Spleen (tissue), 11 donors: ENCODE data around the gene SLC26A1. TPM values are rescaled to one million over a fixed set of nuclear protein-coding genes. Genes with fewer than 3 reads are reported as not detected.

Source experiments
- DNase-seq: peaks from one replicate; pipeline ENCODE4 v3.0.0-alpha.2; 2020
- H3K27ac ChIP-seq, 8 donors: fragments of 200-600 bp; sonication (generic) in 7 of 8; 1 replicate in 4 of 8; 2 replicates in 4 of 8; pipeline versions ENCODE4 v1.5.0 to v1.8.0; 2016 to 2021; ENCODE audit warnings: inconsistent platforms in 4 of 8, mild to moderate bottlenecking in 4 of 8, moderate library complexity in 1 of 8
- H3K27me3 ChIP-seq, 7 donors: fragments of 200-600 bp; sonication (generic) in 6 of 7; replicated peaks in 1 of 7; 1 replicate in 4 of 7; 2 replicates in 3 of 7; pipeline versions ENCODE4 v1.5.0 to v1.8.0; 2016 to 2021; ENCODE audit warnings: inconsistent platforms in 3 of 7, mild to moderate bottlenecking in 1 of 7
- H3K36me3 ChIP-seq, 6 donors: fragments of 200-600 bp; sonication (generic) in 5 of 6; 1 replicate in 4 of 6; 2 replicates in 2 of 6; pipeline versions ENCODE4 v1.5.0 to v1.8.0; 2016 to 2021; ENCODE audit warnings: inconsistent platforms in 2 of 6
- H3K4me1 ChIP-seq, 6 donors: fragments of 200-600 bp; sonication (generic) in 5 of 6; 1 replicate in 3 of 6; 2 replicates in 3 of 6; pipeline versions ENCODE4 v1.5.0 to v1.8.0; 2016 to 2021; ENCODE audit warnings: inconsistent platforms in 3 of 6
- H3K4me3 ChIP-seq, 8 donors: fragments of 200-600 bp; sonication (generic) in 7 of 8; 1 replicate in 4 of 8; 2 replicates in 4 of 8; pipeline versions ENCODE4 v1.5.0 to v1.8.0; 2016 to 2021; ENCODE audit warnings: inconsistent platforms in 4 of 8, mild to moderate bottlenecking in 4 of 8, moderate library complexity in 2 of 8
- H3K9me3 ChIP-seq, 8 donors: fragments of 200-600 bp; sonication (generic) in 7 of 8; 1 replicate in 4 of 8; 2 replicates in 4 of 8; pipeline versions ENCODE4 v1.5.0 to v1.8.0; 2016 to 2021; ENCODE audit warnings: inconsistent platforms in 4 of 8
- CTCF ChIP-seq, 11 experiments: fragments of 200-600 bp in 7 of 11; fragments of 450-650 bp in 4 of 11; sonication (generic) in 4 of 11; IDR thresholded peaks in 8 of 11; conservative IDR thresholded peaks in 3 of 11; 1 replicate in 7 of 11; 2 replicates in 4 of 11; pipeline versions ENCODE4 v1.4.0 to v1.8.0; 2016 to 2021; ENCODE audit warnings: antibody characterized with exemption in 11 of 11, inconsistent platforms in 4 of 11, mild to moderate bottlenecking in 1 of 11
- POLR2A ChIP-seq, 3 donors: fragments of 450-650 bp; IDR thresholded peaks; one replicate each; pipeline ENCODE4 v1.5.1; 2017; ENCODE audit warnings: antibody characterized with exemption in 3 of 3, mild to moderate bottlenecking in 1 of 3
- POLR2AphosphoS5 ChIP-seq, 3 donors: sonication (generic); formaldehyde crosslinking; IDR thresholded peaks; one replicate each; pipeline ENCODE4 v1.5.1; 2017; ENCODE audit warnings: antibody characterized with exemption in 3 of 3
- WGBS, 5 donors: extraction: QIAGEN DNeasy Blood & Tissue Kit in 3 of 5; methylation state at CpG; one replicate each; pipeline versions ENCODE4 v1.1.5 to v1.1.7; 2013 to 2018; 5-methylcytosine and 5-hydroxymethylcytosine counted together
- intact Hi-C: fragments of 100-400 bp; cut with DNase I; formaldehyde crosslinking; loops from one replicate; pipeline ENCODE4 v1.15.0; 2023; ENCODE audit warnings: low total_unique reads
- polyA plus RNA-seq, 3 donors: library from polyadenylated mRNA; stranded (reverse); fragments of 200-250 nt; gene quantifications; one replicate each; pipeline ENCODE4 v1.2.1, GENCODE V29; 2013
- total RNA-seq, 7 donors: library from RNA; depleted of rRNA in 3 of 7; stranded (reverse); fragments of >200 nt in 3 of 7; fragmentation: NEBNext Ultra II Directional in 4 of 7; extraction: Animal tissue kit (Norgen Biotek cat#: 25700) in 4 of 7; gene quantifications; one replicate each; pipeline versions ENCODE4 v1.1.0 to v1.2.1, GENCODE V29; 2016 to 2021
- donor health status: healthy with polysubstance abuse.
- donor health status: DM: no; HTN: no; CAD: no; lungs with moderate emphysema.
- donor health status: DM: no; HTN: no; CAD: no.
- donor health status: Bipolar disorder and iron deficiency.
- donor health status: healthy.
- donor health status: DM: no; HTN: no; CAD: no.
- donor health status: DM: yes; HTN: yes; CAD: no.

SLC26A1 gene
- total and polyA plus RNA-seq, 10 donors, result 0.07 to 0.68 (median 0.24) TPM; not detected in 1

- Histone ChIP-seq H3K9me3 (no peaks in the 10 kb centered on the region), H3K27me3 (peaks cover 0 to 52% (median 20%) of the 10 kb centered on the region in 7 donors), H3K4me3 (no peak overlapping the region), H3K36me3 (no peaks in the 10 kb centered on the region), H3K4me1 (peaks cover 0 to 13% (median 1%) of the 10 kb centered on the region in 6 donors), H3K27ac (no peak overlapping the region)
- DNase-seq, result no peak
- WGBS, 5 donors, result 44 to 64% (median 57%) methylated on average over 21 to 36 of the region's 36 CpGs
- intact Hi-C loops, result no loop called here
- TF ChIP-seq CTCF (IDR thresholded peaks at IDR 0.05 in 8 of 11, conservative IDR thresholded peaks at IDR 0.05 in 3 of 11), result no peak
- no peak for TF ChIP-seq POLR2A (IDR thresholded peaks at IDR 0.05)
- no peak for TF ChIP-seq POLR2AphosphoS5 (IDR thresholded peaks at IDR 0.05)
These were observed 48.1 kb upstream of the SLC26A1 start for GRCh38 chr4:1041147-1041935.

DNA sequence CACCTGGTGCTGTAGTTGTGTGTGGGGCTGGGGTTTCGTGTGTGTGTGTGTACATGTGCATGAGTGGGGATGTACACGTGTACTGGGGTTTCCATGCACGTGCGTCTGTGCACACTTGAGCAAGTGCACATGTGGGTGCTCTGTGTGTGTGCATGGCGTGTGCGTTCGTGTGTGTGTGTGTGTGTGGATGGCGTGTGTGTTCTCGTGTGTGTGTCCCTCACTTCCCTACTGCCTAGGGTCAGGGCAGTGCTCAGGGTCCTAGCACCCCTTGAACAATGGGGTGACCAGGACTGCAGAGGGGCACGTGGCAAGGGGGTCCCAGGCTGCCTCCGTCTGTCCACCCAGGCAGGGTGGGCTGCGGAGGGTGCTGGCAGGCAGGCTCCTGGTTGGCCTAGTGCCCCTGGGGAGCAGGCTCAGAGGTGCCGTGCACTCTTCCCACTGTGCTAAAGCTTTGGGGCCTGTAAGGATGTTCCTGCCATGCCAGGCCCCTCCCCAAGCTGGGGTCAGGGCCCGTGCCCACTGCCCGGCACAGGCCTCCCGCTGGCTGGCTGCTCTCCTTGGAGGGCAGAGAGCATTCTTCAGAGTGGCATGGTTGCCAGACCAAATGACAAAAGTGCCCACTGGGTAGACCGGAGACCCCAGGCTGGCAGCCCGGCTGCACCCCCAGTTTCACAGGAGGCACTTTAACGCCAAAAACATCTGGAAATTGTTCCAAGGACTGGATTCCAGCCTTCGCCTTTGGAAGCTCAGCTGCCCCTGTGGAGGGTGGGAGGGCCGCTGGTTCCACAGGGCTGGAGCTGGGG, 47.3 kb upstream of the SLC26A1 start:
- intact Hi-C loops, result no loop called here
- H3K9me3 ChIP-seq, result no peaks in the 10 kb centered on the region
- H3K4me1 ChIP-seq, result peaks cover 0 to 13% (median 1%) of the 10 kb centered on the region in 6 donors
- H3K4me3 ChIP-seq, result no peak overlapping the region
- TF ChIP-seq POLR2A (IDR thresholded peaks at IDR 0.05), result no peak
- no peak for TF ChIP-seq POLR2AphosphoS5 (IDR thresholded peaks at IDR 0.05)
- TF ChIP-seq CTCF (IDR thresholded peaks at IDR 0.05 in 8 of 11, conservative IDR thresholded peaks at IDR 0.05 in 3 of 11), result no peak
- H3K27me3 ChIP-seq, result peaks cover 0 to 55% (median 20%) of the 10 kb centered on the region in 7 donors
- DNase-seq, result no peak
- H3K27ac ChIP-seq, result no peak overlapping the region
- 85 to 95% (median 87%) methylated on average over 6 to 21 of the region's 21 CpGs for WGBS, 5 donors
- no peaks in the 10 kb centered on the region for H3K36me3 ChIP-seq

GRCh38 chr4:1039493-1040343, 46.5 kb upstream of the SLC26A1 start:
- DNase-seq, result no peak
- no peak for TF ChIP-seq POLR2AphosphoS5 (IDR thresholded peaks at IDR 0.05)
- no peak for TF ChIP-seq CTCF (IDR thresholded peaks at IDR 0.05 in 8 of 11, conservative IDR thresholded peaks at IDR 0.05 in 3 of 11)
- no peak for TF ChIP-seq POLR2A (IDR thresholded peaks at IDR 0.05)
- H3K27ac ChIP-seq, result no peak overlapping the region
- peaks cover 0 to 13% (median 1%) of the 10 kb centered on the region in 6 donors for H3K4me1 ChIP-seq
- H3K36me3 ChIP-seq, result no peaks in the 10 kb centered on the region
- H3K27me3 ChIP-seq, result peaks cover 0 to 55% (median 15%) of the 10 kb centered on the region in 7 donors
- no peak overlapping the region for H3K4me3 ChIP-seq
- intact Hi-C loops, result no loop called here
- H3K9me3 ChIP-seq, result no peaks in the 10 kb centered on the region
- WGBS, 5 donors, result 80 to 85% (median 83%) methylated on average over 17 to 20 of the region's 20 CpGs
